HG02678 (cell line): ENCODE data around the gene SLC8A2.
A peak's percentile ranks its signal among the peaks of the same experiment; 100 is the strongest.

Experiments used
- ATAC-seq: cut with Tn5 transposase; IDR thresholded peaks from one replicate; pipeline ENCODE4 v1.9.1; 2021; ENCODE audit warnings: mild to moderate bottlenecking, moderate library complexity; ENCODE audit not compliant: unreplicated experiment

Gene SLC8A2

GRCh38 chr19:47461876-47462275, 9.8 kb downstream of the SLC8A2 start:
- ATAC-seq = no peak

GRCh38 chr19:47459477-47459876, 12.2 kb downstream of the SLC8A2 start:
- ATAC-seq = no peak

- ATAC-seq = no peak
Observed at GRCh38 chr19:47458672-47459071, 13.0 kb downstream of the SLC8A2 start.

GRCh38 chr19:47456721-47457474, 14.8 kb downstream of the SLC8A2 start:
- ATAC-seq = no peak

GRCh38 chr19:47450478-47450877, 21.2 kb downstream of the SLC8A2 start:
- no peak for ATAC-seq

GRCh38 chr19:47448360-47448727, 23.3 kb downstream of the SLC8A2 start:
- no peak for ATAC-seq

GRCh38 chr19:47447470-47448359, 24.0 kb downstream of the SLC8A2 start:
- ATAC-seq = no peak

- ATAC-seq = no peak
Observed at GRCh38 chr19:47446534-47447469, 24.9 kb downstream of the SLC8A2 start.

GRCh38 chr19:47445937-47446402, 25.7 kb downstream of the SLC8A2 start:
- no peak for ATAC-seq

GRCh38 chr19:47445527-47445926, 26.2 kb downstream of the SLC8A2 start:
- ATAC-seq = no peak

GRCh38 chr19:47444388-47444821, 27.3 kb downstream of the SLC8A2 start:
- ATAC-seq = no peak

- ATAC-seq = no peak
Observed at GRCh38 chr19:47443331-47443730, 28.4 kb downstream of the SLC8A2 start.

GRCh38 chr19:47438793-47439220, 32.9 kb downstream of the SLC8A2 start:
- no peak for ATAC-seq

- ATAC-seq = no peak
Observed at GRCh38 chr19:47437500-47437899, 34.2 kb downstream of the SLC8A2 start.

GRCh38 chr19:47436712-47437401, 34.8 kb downstream of the SLC8A2 start:
- peak; percentile 62 for ATAC-seq

- ATAC-seq = no peak
Observed at GRCh38 chr19:47435883-47436417, 35.7 kb downstream of the SLC8A2 start.

- ATAC-seq = no peak
Observed at GRCh38 chr19:47435196-47435595, 36.5 kb downstream of the SLC8A2 start.

GRCh38 chr19:47434088-47434487, 37.6 kb downstream of the SLC8A2 start:
- ATAC-seq = no peak

- no peak for ATAC-seq
Observed at GRCh38 chr19:47433121-47433520, 38.6 kb downstream of the SLC8A2 start.

GRCh38 chr19:47432499-47432898, 39.2 kb downstream of the SLC8A2 start:
- no peak for ATAC-seq
